Measurements from ENCODE around the gene RECQL5.
"Not testable (repeated sequence)": the region's sequence is repeated elsewhere in the genome, so short reads cannot be mapped to it uniquely, and the experiment has no call there.

RECQL5 gene

DNA sequence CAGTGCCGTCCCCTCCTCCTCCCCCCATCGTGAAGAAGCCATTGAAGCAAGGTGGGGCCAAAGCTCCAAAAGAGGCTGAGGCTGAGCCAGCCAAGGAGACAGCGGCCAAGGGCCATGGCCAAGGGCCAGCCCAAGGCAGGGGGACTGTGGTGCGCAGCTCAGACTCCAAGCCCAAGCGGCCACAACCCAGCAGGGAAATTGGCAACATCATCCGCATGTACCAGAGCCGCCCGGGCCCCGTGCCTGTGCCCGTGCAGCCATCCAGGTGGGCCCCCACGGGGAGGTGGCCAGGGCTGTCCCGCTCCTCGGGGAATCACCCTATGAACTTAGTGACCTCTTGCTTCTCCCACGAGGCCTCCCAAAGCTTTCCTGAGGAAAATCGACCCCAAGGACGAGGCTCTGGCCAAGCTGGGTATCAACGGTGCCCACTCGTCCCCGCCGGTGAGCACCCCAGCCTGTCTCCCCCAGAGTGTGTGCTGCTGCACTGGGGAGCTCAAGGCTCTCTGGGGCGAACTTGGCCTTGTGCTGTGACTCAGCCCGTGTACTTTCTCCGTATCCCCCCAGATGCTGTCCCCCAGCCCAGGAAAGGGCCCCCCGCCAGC, 50.3 kb downstream of the RECQL5 start:
- no peak for DNase-seq (ENCODE audit: low read depth)

DNA sequence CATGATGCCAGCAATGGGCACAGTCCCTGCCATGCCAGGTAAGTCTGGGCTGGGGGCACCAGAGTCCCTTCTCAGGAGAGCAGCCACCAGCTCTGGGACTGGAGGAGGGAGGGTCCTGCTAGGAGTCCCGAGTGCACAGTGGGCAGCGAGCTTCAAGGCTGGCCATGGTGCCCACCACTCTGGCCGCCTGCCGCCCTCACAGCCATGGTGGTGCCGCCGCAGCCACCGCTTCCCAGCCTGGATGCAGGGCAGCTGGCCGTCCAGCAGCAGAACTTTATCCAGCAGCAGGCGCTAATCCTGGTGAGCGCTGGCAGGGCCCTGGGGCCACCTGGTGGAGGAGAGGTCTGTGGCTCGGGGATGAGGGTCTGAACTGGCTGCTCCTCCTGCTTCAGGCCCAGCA, 51.7 kb downstream of the RECQL5 start:
- no peak for DNase-seq (ENCODE audit: low read depth)

DNA sequence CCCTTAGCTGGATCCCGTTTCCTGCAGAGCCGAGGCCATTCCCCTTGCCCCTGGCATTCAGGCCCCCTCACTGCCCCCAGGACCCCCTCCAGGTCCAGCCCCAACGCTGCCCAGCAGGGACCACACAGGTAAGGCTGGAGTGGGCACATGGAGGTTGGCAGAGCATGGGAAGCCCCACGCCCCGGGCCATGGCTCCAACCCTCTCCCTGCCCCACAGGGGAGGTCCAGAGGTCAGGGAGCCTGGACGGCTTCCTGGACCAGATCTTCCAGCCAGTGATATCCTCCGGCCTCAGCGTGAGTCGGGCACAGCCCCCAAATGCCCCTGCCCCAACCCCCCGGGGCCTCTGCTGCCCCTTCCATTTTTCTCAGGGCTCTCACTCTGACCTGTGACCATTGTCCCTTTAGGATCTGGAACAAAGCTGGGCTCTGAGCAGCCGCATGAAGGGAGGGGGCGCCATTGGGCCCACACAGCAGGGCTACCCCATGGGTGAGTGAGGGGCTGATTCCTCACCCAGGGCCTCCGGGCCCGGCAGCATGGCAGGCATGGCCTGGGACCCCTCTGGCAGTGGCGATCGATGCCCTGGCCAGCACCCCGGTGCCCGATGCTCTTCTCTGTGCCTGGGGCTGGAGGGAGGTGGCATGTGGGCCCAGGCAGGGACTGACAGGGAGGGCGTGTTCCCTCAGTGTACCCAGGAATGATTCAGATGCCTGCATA, 52.2 kb downstream of the RECQL5 start:
- DNase-seq (ENCODE audit: low read depth), result no peak

DNA sequence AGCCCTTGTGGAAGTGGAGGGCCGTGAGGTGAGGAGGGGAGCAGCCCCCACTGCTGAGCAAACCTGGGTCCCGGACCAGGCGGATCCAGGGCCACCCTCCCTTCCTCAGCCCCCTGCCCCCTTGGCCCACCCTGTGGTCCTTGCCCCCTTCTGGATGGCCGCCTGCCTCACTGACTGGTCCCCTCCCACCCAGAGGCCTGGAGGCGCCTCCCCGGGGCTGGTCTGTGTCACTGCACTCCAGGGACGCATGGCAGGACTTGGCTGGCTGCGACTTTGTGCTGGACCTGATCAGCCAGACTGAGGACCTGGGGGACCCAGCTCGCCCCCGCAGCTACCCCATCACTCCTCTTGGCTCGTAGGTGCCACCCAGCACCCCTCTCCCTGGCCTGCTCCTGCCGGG, 52.9 kb downstream of the RECQL5 start:
- DNase-seq (ENCODE audit: low read depth), result no peak

DNA sequence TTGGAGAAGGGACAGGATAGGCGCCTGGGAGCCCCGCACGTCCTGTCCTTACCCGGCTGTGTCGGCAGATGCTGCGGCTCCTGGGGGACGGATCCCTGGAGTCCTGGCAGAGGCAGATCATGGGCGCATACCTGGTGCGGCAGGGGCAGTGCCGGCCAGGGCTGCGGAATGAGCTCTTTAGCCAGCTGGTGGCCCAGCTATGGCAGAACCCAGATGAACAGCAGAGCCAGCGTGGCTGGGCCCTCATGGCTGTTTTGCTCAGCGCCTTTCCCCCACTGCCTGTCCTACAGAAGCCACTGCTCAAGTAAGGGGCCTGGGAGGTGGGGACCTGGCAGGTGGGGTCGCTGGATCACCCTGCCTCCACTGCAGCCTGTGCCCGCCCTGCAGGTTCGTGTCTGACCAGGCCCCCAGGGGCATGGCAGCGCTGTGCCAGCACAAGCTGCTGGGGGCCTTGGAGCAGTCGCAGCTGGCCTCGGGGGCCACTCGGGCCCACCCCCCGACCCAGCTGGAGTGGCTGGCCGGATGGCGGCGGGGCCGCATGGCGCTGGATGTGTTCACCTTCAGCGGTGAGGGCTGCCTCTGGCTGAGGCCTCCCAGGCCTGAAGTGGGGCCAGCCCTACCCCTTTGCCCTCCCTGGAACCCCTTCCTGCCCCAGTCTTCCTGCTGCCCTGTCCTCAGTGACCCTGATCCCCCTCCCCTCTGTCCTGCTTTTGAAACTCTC, 53.9 kb downstream of the RECQL5 start:
- no peak for DNase-seq (ENCODE audit: low read depth)

DNA sequence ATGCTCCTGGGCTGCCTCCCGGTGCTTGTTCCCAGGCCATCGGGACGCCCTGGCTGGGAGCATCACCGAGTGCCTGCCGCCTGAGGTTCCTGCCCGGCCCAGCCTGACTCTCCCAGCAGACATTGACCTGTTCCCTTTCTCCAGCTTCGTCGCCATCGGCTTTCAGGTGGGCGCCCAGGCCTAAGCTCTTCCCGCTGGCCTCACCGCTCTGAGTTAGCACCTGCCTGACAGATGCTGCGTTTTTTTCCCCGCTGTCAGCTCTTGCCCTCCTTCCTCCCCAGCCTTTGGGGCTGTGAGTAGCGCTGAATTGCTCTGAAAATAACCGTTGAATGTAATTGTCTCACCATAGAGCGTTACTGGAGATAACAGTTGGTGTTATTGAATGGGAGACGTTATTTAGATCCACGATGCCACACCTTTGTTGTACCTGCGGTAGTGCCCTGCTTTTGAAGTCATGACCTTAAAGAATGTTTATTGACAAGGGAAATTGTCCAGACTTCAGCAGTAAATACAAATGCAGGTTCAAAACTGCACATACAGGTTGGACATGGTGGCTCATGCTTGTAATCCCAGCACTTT, 55.0 kb downstream of the RECQL5 start:
- DNase-seq (ENCODE audit: low read depth), result no peak

DNA sequence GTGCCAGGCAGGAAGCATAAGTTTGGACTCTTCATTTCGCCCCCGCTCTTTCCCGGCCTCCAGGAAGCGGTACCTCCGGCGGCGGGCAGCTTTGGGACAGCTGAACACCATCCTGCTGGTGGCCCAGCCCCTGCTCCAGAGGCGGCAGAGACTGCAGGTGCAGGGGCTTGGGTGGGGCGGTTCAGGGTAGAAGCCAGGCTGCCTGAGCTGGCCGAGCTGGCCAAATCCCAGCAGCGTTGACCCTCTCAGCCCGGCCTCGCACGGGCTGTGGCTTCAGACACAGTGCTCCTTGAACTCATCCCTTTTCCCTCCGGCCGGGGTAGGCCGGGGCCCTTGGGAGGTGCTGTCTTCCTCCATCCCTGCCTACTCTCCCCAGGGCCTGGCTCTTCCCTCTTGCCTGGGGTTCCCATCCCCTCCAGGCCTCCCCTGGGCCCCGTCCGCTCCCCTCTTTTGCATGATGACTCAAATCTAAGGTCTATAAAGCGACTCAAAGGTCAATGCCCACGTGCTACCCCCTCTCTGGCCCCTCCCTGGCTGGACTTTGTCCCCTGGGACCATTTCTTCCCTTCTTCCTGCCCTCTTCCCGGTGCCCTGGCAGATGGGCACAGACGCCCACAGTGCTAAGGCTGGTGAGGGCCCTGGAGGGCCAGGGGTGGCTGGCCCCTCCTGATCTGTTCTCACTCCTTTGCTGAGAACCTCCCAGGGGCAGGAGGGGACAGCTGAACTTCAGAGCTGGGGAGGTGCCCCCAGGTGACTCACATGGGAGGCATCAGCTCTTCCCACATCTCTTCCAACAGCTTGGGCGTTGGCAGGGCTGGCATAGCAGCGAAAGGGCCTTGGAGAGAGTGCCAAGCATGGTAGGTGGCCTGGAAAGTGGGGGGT, 56.6 kb downstream of the RECQL5 start:
- DNase-seq (ENCODE audit: low read depth), result no peak

DNA sequence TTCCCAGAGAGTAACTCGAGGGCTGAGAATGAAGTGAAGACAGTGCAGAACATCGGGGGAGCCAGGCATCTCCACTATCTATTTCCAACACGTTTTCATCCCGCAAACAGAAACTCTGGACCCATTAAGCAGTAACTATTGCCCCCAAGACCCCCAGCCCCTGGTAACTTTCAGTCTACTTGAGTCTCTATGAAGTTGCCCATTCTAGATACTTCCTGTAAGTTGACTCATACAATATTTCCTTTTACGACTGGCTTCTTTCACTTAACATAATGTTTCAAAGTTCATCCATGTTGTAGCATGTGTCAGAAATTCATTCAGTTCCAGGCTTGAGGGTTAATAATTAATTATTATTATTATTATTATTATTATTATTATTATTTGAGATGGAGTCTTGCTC, 59.9 kb downstream of the RECQL5 start:
- no peak for DNase-seq (ENCODE audit: low read depth)

DNA sequence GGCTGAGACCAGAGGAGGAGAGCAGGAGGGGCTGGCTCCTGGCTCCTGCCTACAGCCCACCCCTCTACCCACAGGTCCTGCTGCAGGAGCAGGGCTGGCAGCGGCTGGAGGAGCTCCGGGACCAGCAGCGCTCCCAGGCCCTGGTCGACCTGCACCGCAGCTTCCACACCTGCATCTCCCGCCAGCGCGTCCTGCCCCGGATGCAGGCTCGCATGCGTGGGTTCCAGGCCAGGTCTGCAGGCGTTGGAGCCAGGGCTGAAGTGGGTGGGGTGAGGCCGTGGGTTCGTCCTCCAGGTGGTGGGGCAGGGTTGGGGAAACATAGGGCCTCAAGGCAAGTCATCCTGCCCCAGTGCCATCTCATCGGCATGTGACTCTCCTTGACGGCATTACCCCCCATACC, 61.2 kb downstream of the RECQL5 start:
- no peak for DNase-seq (ENCODE audit: low read depth)

DNA sequence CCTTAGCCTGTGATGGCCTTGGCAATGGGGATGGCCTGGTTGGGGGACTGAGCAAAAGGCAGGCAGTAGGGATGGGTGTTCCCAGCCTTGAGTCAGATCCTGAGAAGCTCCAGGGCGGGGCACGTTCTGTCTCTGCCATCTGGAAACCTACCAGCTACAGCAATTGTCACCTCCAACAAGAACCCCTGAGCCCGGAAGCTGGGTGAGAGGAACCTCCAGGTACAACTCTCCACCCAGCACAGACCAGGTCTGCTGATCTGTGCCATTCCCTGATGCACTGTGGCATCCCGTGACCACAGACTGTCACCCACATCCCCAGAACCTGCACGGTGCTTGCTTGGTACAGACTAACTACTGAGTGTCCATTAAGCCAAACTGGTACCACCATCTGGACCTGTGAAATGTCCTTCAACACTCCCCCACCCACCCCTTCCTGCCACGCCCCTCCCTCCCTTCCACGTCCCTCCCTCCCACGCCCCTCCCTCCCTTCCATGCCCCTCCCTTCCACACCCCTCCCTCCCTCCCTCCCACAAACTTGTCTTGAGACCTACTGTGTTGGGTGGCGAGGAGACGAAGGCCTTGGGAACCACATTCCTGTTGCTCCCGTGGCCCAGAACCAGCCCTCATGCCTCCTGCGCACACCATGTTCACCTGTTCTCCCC, 62.8 kb downstream of the RECQL5 start:
- no peak for DNase-seq (ENCODE audit: low read depth)

DNA sequence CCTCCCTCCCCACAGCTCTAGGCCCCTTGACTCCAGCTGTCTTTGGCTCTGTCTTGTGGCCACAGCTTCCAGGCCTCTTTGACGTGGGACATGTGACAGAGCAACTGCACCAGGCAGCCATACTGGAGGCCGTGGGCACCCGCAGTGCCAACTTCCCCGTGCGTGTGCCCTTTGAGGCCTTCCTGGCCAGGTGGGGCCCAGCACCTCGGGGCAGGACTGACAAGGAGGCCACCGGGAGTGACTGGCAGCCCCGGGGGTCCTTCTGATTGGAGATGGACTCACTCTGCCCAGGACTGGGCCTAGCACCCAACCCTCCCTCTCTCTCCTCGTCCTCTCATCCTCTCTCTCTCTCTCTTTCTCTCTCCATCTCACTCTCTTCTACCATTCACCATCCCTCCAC, 63.8 kb downstream of the RECQL5 start:
- DNase-seq (ENCODE audit: low read depth), result no peak

DNA sequence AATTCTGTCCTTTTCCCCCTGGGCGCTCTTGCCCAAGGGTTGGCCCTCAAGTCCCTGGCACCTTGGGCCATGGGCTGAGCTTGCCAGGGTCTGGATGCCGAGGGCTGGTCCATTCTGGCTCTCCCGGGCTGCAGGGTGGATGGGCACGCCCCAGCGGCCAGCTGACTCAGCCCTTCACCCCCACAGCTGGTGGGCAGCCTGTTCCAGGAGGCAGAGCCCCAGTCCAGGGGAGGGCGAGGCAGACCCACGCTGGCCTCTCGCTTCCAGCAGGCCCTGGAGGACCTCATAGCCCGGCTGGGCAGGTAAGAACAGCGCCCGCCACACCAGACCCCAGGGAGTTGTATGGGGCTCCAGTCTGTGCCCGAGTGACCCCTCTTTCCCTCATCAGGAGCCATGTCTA, 64.3 kb downstream of the RECQL5 start:
- DNase-seq (ENCODE audit: low read depth), result no peak

DNA sequence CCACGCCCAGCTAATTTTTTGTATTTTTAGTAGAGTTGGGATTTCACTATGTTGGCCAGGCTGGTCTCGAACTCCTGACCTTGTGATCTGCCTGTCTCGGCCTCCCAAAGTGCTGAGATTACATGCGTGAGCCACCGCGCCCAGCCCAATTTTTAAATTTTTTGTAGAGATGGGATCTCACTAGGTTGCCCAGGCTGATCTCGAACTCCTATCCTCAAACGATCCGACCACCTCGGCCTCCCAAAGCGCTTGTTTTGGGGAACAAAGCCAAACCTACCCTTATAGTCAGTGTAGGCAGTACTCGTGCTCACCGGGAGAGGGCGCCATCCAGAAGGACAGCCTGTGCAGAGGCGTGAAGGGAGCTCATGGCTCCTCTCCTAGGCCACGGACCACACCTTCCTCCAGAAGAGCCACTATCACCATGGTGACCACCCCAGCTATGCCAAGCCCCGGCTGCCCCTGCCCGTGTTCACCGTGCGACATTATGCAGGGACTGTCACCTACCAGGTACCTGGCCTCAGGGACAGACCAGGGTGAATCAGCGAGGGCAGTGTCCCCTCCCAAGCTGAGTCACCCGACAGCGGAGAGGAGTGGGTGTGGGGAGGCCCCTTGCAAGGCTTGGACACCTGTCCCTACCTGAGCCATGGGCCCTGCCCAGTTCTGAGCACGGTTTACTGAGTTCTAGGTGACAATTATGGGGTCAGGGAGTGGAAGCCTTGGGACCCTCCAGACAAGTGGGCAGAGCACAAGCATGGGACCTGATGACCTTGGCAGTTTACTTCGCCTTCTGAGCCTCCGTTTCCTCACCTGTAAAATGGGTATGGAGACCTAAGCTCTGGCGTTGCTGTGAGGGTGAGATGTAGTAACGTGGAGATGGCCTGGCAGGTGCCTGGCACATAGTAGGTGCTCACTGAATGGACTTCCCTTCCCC, 65.6 kb downstream of the RECQL5 start:
- no peak for DNase-seq (ENCODE audit: low read depth)

DNA sequence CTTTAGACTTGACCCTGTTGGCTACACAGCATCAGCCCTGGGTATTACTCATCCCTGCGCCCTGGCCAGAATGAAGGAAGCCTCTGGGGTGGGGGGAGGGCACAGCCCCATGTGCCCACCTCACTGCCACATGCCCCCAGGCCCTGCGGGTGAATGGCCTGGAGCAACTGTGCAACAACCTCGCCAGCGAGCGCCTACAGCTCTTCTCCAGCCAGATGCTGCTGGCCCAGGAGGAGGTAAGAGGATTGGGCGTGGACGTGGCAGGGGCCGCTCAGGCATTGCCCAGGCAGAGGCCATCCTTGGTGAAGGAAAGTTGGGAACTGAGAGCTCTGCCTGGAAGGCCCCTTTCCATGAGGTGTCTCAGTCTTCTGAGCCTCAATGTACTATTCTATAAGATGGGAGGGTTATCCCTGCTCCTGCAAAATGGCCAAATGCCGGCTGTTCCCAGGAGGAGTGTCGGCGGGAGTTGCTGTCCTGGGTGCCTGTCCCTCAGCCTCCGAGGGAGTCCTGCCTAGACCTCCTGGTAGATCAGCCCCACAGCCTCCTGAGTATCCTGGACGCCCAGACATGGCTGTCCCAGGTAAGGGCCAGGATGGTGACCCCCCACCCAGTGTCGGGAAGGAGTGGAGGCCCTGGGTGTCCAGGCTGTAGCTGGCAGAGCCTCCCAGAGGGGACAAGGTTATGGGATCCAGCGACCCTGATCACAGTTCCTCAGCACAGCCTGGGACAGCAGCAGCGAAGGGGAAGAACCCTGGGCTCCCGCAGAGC, 70.5 kb downstream of the RECQL5 start:
- no peak for DNase-seq (ENCODE audit: low read depth)

DNA sequence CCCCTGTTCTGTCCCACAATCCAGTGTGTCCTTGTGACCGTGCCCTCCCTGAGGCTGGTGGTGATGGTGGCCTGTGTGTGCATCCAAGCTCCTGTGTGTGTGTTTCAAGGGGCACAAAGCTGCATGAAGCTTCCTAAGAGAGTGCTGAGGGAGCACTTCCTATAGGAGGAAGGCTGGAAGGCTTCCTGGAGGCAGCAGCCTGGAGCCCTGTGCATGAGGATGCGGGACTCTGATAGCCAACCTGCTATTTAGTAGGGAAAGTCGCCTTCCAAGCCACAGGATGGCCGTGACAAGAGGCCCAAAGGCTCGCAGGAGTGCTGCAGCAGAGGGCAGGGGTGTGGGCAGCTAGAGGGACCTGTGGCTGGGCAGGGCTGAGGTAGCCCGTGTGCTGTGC, 71.0 kb downstream of the RECQL5 start:
- DNase-seq (ENCODE audit: low read depth), result no peak

DNA sequence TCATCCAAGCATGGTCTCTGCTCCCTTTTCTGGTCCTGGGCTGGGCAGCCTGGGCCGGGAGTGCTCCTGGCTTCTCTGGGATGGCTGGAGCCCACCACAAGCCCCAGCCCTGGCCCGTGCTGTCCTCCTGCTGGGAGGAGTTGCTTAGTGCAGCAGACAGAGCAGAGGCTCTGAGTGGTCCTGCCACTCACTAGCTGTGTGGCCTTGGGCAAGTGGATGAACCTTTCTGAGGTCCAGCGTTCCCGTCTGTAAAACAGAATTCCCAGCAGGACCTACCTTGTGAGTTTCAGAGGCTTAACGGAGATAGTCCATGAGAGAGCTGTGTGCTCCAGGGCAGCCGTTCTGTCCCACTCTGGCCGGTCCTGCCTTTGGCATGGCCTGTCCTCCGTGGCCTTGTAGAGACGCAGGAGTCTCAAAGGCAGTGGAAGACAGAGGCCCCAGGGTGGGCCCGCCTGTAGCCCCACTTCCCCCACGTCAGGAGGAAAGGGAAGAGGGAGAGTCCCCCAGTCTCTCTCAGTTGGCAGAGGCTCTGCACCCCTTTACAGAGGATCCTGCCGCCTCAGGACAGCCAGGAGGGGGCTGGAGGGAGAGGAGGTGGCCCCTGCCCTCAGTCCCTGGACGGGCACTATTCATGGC, 71.6 kb downstream of the RECQL5 start:
- no peak for DNase-seq (ENCODE audit: low read depth)

DNA sequence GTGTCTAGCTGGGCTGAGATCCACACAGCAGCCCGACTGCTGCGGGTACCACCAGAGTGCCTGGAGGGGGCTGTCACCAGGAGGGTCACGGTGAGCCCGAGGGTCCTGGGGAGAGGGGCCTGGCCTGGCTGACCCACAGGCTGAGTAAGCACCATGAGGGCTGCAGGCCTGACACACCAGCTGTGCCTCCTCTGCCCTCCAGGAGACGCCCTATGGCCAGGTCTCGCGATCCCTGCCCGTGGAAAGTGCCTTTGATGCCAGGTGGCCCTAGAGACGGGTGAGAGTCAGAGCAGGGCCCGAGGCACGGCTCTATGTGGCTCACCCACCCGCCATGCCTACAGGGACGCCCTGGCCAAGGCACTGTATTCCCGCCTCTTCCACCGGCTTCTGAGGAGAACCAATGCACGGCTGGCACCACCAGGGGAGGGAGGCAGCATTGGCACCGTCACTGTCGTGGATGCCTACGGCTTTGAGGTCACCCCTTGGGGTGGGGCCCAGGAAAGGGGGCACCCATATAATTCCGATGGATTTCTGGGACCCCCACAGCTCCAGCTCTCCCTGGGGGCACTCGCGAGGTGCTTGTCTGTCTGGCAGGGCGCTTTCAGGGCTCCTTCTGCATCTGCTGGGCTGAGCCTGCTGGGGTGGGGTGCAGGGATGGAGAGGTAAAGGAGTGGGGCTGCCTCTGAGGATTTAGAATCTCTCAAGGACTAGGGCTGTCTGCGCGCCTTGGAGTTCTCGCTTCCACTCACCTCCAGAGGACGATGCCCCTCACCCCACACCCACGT, 72.3 kb downstream of the RECQL5 start:
- no peak for DNase-seq (ENCODE audit: low read depth)

DNA sequence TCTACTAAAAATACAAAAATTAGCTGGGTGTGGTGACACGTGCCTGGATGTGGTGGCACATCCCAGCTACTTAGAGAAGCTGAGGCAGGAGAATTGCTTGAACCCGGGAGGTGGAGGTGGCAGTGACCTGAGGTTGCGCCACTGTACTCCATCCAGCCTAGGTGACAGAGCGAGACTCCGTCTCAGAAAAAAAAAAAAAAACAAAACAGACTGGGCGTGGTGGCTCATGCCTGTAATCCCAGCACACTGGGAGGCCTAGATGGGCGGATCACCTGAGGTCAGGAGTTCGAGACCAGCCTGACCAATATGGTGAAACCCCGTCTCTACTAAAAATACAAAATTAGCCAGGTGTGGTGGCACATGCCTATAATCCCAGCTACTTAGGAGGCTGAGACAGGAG, 73.5 kb downstream of the RECQL5 start:
- not testable (repeated sequence) for DNase-seq (ENCODE audit: low read depth)

All from stimulated activated CD8-positive, alpha-beta memory T cell treated with anti-CD3 and anti-CD28 coated beads, Interleukin-12 subunit alpha, Interleukin-12 subunit beta, amount 100 ng/mL, for 4 hours (primary cell).